ENCODE measurements around the gene FNDC3B. TPM values are rescaled to one million over a fixed set of nuclear protein-coding genes. Genes with fewer than 3 reads are reported as not detected.

The FNDC3B gene
- total and polyA plus RNA-seq, 2 of the 8 experiments (the other 6 are each of a cell fraction or from before 2014, with no cell fraction given), result 14.1 to 44.4 TPM

DNA sequence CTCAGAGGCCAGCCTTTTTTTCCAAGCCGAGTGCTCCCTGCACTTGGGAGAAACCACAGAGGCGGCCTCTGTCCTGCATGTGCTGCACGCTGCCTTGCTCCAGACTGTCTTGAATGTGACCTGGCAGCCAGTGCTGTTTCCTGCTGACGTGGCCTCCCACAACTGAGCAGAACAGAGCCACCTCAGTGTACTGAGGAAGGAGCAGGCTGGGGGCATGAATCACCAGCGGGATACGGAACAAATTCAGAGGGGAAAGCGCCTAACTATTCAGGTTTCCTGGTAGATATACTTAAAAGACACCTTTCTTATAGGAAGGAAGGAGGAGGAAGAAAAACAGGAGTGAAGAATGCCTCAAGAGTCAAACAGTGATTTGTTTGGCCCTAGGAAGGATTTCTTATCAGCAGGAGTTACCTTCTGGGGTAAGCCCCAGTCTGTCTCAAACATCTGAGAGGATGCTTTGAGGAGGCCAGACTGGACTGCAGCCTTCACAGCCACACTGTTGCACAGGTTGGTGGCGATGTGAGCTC is 114.0 kb downstream of the FNDC3B start:
- ChIA-PET CTCF (ENCODE audit: partially characterized antibody) (interaction anchor here (1.0 to 3.4 kb wide), 3 partner anchors 10 to 118 kb away, joined by 4 to 12 read pairs (median 5); no protein-coding TSS in a partner anchor), POLR2A (ENCODE audit: partially characterized antibody) (interaction anchor here (0.7 to 1.2 kb wide), 2 partner anchors 37 to 42 kb away, joined by 3 to 4 read pairs; no protein-coding TSS in a partner anchor)
- WGBS, 2 experiments (ENCODE audit: extremely low coverage in 1 of 2, insufficient coverage in 1 of 2, insufficient read length in 1 of 2, insufficient replicate concordance in 2 of 2, low coverage in 1 of 2, low lambda C conversion rate in 2 of 2, missing lambda C conversion rate in 1 of 2), result 82% methylated on average over 8 of the region's 8 CpGs; no CpG with 5 or more reads in 1 of the 2 experiments
- Histone ChIP-seq H3K9me3 (ENCODE audit: insufficient read depth in 2 of 2, low read depth in 1 of 2, low read length in 1 of 2) (no peaks in the 10 kb centered on the region), H3K23me2 (ENCODE audit: low read depth, low read length) (no peaks in the 10 kb centered on the region), H3K56ac (replicated peaks; ENCODE audit: insufficient read length, low read depth, low read length) (no peak overlapping the region), H3K14ac (ENCODE audit: insufficient read length) (no peak overlapping the region), H3K4me2 (ENCODE audit: insufficient read depth in 1 of 2, low read depth in 2 of 2, low read length in 2 of 2) (no peak overlapping the region), H3K4me1 (replicated peaks in 1 of 4; ENCODE audit: control insufficient read depth in 3 of 4, insufficient read depth in 4 of 4, low read length in 3 of 4) (peaks cover 11 to 33% (median 30%) of the 10 kb centered on the region in 4 experiments), H3K9ac (replicated peaks in 1 of 4; ENCODE audit: extremely low read depth in 1 of 4, low read depth in 3 of 4, low read length in 3 of 4) (no peak overlapping the region), H2BK5ac (ENCODE audit: low read depth, low read length) (peak overlapping the region; percentile 73; the same call in 1 of the 2 replicates), H3K23ac (ENCODE audit: insufficient read length) (no peak overlapping the region), H3K4ac (replicated peaks; ENCODE audit: insufficient read length, low read depth, low read length) (no peak overlapping the region), H2BK15ac (ENCODE audit: low read length) (peak overlapping the region; percentile 31; the same call in 1 of the 2 replicates), H3K79me1 (ENCODE audit: low read depth, low read length) (no peaks in the 10 kb centered on the region; the same call in 1 of the 2 replicates), H3K4me3 (ENCODE audit: extremely low read depth in 1 of 4, insufficient read depth in 2 of 4, low read depth in 3 of 4, low read length in 4 of 4) (no peak overlapping the region), H2BK20ac (ENCODE audit: low read length) (peak overlapping the region; percentile 75; the same call in 1 of the 2 replicates), H2AK5ac (ENCODE audit: low read depth, low read length) (peak overlapping the region; percentile 54; the same call in 1 of the 2 replicates), H3K27ac (ENCODE audit: low read depth, low read length) (no peak overlapping the region), H4K8ac (ENCODE audit: extremely low read depth, insufficient read depth, low read length) (no peak overlapping the region), H3K36me3 (ENCODE audit: control insufficient read depth in 2 of 4, insufficient read depth in 4 of 4, low read length in 3 of 4) (no peaks in the 10 kb centered on the region), H4K20me1 (replicated peaks in 1 of 2; ENCODE audit: control insufficient read depth in 1 of 2, insufficient read depth in 2 of 2, low read length in 2 of 2) (peaks cover 0 to 2% of the 10 kb centered on the region in 2 experiments), H4K5ac (ENCODE audit: insufficient read length, low read depth, low read length) (no peak overlapping the region), H3K18ac (ENCODE audit: extremely low read depth, low read length) (no peak overlapping the region), H3K27me3 (replicated peaks in 1 of 4; ENCODE audit: control insufficient read depth in 3 of 4, extremely low read depth in 1 of 4, insufficient read depth in 3 of 4, low read length in 3 of 4) (no peaks in the 10 kb centered on the region), H2BK12ac (ENCODE audit: low read depth, low read length) (no peak overlapping the region; the same call in 1 of the 2 replicates), H4K91ac (replicated peaks; ENCODE audit: insufficient read length, low read length) (no peak overlapping the region), H2AFZ (ENCODE audit: low read length) (no peak overlapping the region), H3K79me2 (ENCODE audit: control insufficient read depth in 1 of 2, insufficient read depth in 2 of 2, low read length in 2 of 2) (peaks cover 0 to 76% of the 10 kb centered on the region in 2 experiments; a peak in 3 of 4 replicates), H2BK120ac (replicated peaks; ENCODE audit: low read depth, low read length) (no peak overlapping the region)
- TF ChIP-seq TCF12 (IDR thresholded peaks at IDR 0.05; ENCODE audit: low read depth, low read length) (no peak), SAP30 (IDR thresholded peaks at IDR 0.05; ENCODE audit: insufficient read depth, insufficient replicate concordance, low read length) (no peak), POU5F1 (IDR thresholded peaks at IDR 0.05; ENCODE audit: low read depth, low read length) (no peak), RAD21 (IDR thresholded peaks at IDR 0.05 in 1 of 2, conservative IDR thresholded peaks at IDR 0.05 in 1 of 2; ENCODE audit: low read depth in 2 of 2, low read length in 2 of 2) (no peak), USF2 (IDR thresholded peaks at IDR 0.05; ENCODE audit: low read length) (no peak), ATF2 (IDR thresholded peaks at IDR 0.05; ENCODE audit: low read length) (no peak), RFX5 (IDR thresholded peaks at IDR 0.05; ENCODE audit: borderline replicate concordance, low read depth, low read length) (no peak), MAX (IDR thresholded peaks at IDR 0.05) (no peak), SP1 (IDR thresholded peaks at IDR 0.05; ENCODE audit: low read depth, low read length) (no peak)
- FAIRE-seq (no peak), DNase-seq (ENCODE audit: low read depth in 1 of 2, low spot score in 2 of 2) (no peak)
